Measurements from ENCODE around the gene NELFE. TPM values are rescaled to one million over a fixed set of nuclear protein-coding genes. Genes with fewer than 3 reads are reported as not detected.
A peak's percentile ranks its signal among the peaks of the same experiment; 100 is the strongest.

The NELFE gene
- total RNA-seq, 2 donors from 2014 or later, result 50.3 to 55.6 TPM

DNA sequence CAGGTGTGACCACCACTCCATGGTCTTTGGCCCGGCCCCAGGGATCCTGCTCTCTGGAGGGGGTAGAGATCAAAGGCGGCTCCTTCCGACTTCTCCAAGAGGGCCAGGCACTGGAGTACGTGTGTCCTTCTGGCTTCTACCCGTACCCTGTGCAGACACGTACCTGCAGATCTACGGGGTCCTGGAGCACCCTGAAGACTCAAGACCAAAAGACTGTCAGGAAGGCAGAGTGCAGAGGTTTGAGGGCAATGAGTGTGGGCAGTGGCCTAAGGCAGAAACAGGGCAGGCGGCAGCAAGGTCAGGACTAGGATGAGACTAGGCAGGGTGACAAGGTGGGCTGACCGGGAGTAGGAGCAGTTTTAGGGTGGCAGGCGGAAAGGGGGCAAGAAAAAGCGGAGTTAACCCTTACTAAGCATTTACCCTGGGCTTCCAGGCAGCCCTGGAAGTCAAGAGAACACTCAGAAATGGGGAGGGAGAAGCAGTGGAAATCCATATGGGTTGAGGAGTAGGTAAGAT is 12.3 kb downstream of the NELFE start:
- intact Hi-C loops (cut with DNase I), result no loop called here
- peak overlapping the region; percentile 64 to 65 for H3K9ac ChIP-seq (ENCODE audit: low read depth in 2 of 2, low read length in 2 of 2)

DNA sequence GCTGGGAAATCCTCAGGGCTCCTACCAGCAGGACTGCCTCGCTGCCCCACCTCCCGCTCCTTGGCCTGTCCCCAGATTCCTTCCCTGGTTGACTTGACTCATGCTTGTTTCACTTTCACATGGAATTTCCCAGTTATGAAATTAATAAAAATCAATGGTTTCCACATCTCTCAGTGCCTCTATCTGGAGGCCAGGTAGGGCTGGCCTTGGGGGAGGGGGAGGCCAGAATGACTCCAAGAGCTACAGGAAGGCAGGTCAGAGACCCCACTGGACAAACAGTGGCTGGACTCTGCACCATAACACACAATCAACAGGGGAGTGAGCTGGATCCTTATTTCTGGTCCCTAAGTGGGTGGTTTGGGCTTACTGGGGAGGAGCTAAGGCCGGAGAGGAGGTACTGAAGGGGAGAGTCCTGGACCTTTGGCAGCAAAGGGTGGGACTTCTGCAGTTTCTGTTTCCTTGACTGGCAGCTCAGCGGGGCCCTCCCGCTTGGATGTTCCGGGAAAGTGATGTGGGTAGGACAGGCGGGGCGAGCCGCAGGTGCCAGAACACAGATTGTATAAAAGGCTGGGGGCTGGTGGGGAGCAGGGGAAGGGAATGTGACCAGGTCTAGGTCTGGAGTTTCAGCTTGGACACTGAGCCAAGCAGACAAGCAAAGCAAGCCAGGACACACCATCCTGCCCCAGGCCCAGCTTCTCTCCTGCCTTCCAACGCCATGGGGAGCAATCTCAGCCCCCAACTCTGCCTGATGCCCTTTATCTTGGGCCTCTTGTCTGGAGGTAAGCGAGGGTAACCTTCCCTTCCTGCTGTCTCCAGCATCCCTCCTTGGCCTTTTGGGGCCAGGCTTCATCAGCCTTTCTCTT is 13.0 kb downstream of the NELFE start, which contains the start of gene CFB:
Gene CFB, plus strand, starts transcription at position 589 of the 863 bp plus-strand sequence. Its CDS starts 127 bp downstream, at position 716.
- H3K4me3 ChIP-seq, result peak within 1 kb of the TSS; percentile 23
- H3K27me3 ChIP-seq, result no peaks in the 10 kb centered on the region
- peak within 1 kb of the TSS; percentile 90 for H3K27ac ChIP-seq
- no peaks in the 10 kb centered on the region for H3K9me3 ChIP-seq
- H3K36me3 ChIP-seq, result no peaks in the 10 kb centered on the region
- intact Hi-C loops (cut with DNase I), result no loop called here
- TF ChIP-seq, protein P1, sequence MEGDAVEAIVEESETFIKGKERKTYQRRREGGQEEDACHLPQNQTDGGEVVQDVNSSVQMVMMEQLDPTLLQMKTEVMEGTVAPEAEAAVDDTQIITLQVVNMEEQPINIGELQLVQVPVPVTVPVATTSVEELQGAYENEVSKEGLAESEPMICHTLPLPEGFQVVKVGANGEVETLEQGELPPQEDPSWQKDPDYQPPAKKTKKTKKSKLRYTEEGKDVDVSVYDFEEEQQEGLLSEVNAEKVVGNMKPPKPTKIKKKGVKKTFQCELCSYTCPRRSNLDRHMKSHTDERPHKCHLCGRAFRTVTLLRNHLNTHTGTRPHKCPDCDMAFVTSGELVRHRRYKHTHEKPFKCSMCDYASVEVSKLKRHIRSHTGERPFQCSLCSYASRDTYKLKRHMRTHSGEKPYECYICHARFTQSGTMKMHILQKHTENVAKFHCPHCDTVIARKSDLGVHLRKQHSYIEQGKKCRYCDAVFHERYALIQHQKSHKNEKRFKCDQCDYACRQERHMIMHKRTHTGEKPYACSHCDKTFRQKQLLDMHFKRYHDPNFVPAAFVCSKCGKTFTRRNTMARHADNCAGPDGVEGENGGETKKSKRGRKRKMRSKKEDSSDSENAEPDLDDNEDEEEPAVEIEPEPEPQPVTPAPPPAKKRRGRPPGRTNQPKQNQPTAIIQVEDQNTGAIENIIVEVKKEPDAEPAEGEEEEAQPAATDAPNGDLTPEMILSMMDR (IDR thresholded peaks at IDR 0.05), result no peak
- DNase-seq, result peak; percentile 89
- H3K9ac ChIP-seq (ENCODE audit: low read depth in 2 of 2, low read length in 2 of 2), result peak within 1 kb of the TSS; percentile 64 to 65
- peaks cover 7% of the 10 kb centered on the region for H3K4me1 ChIP-seq

More for the DNA sequence above, 12.3 kb downstream of the NELFE start:
- no peaks in the 10 kb centered on the region for H3K27me3 ChIP-seq
- TF ChIP-seq, protein P1 (IDR thresholded peaks at IDR 0.05), result no peak
- peak overlapping the region; percentile 23 for H3K4me3 ChIP-seq
- DNase-seq, result no peak
- H3K4me1 ChIP-seq, result peaks cover 7% of the 10 kb centered on the region
- H3K27ac ChIP-seq, result peak overlapping the region; percentile 90
- H3K9me3 ChIP-seq, result no peaks in the 10 kb centered on the region
- no peaks in the 10 kb centered on the region for H3K36me3 ChIP-seq

DNA sequence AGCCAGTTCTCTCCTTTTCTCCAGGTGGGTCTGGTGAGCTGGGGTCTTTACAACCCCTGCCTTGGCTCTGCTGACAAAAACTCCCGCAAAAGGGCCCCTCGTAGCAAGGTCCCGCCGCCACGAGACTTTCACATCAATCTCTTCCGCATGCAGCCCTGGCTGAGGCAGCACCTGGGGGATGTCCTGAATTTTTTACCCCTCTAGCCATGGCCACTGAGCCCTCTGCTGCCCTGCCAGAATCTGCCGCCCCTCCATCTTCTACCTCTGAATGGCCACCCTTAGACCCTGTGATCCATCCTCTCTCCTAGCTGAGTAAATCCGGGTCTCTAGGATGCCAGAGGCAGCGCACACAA is 13.6 kb downstream of the NELFE start:
- intact Hi-C loops (cut with DNase I), result no loop called here
- TF ChIP-seq, protein P1 (IDR thresholded peaks at IDR 0.05), result no peak
- peaks cover 7% of the 10 kb centered on the region for H3K4me1 ChIP-seq
- H3K27ac ChIP-seq, result peak overlapping the region; percentile 90
- no peak overlapping the region for H3K4me3 ChIP-seq
- H3K27me3 ChIP-seq, result no peaks in the 10 kb centered on the region
- no peaks in the 10 kb centered on the region for H3K36me3 ChIP-seq
- no peak for DNase-seq
- H3K9me3 ChIP-seq, result no peaks in the 10 kb centered on the region
- peak overlapping the region in 1 of 2 donors; percentile 64 for H3K9ac ChIP-seq (ENCODE audit: low read depth in 2 of 2, low read length in 2 of 2)

DNA sequence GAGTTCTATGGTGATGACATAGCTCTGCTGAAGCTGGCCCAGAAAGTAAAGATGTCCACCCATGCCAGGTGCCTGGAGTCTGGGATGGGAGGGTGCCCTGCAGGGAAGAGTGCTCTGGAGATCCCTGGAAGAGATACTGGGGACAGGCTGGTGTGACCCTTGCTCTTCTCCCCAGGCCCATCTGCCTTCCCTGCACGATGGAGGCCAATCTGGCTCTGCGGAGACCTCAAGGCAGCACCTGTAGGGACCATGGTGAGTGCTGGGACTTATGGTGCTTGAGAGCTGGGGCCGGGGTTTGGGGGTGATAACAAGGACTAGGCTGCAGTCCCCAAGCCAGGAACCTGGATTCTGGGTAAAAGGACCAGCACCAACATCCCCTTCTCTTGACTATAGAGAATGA is 15.0 kb downstream of the NELFE start:
- Histone ChIP-seq H3K4me1 (peaks cover 7% of the 10 kb centered on the region), H3K9me3 (no peaks in the 10 kb centered on the region), H3K9ac (ENCODE audit: low read depth in 2 of 2, low read length in 2 of 2) (no peak overlapping the region), H3K27ac (no peak overlapping the region), H3K4me3 (no peak overlapping the region), H3K27me3 (no peaks in the 10 kb centered on the region), H3K36me3 (no peaks in the 10 kb centered on the region)
- TF ChIP-seq, protein P1 (IDR thresholded peaks at IDR 0.05), result no peak
- DNase-seq, result no peak
- intact Hi-C loops (cut with DNase I), result no loop called here

DNA sequence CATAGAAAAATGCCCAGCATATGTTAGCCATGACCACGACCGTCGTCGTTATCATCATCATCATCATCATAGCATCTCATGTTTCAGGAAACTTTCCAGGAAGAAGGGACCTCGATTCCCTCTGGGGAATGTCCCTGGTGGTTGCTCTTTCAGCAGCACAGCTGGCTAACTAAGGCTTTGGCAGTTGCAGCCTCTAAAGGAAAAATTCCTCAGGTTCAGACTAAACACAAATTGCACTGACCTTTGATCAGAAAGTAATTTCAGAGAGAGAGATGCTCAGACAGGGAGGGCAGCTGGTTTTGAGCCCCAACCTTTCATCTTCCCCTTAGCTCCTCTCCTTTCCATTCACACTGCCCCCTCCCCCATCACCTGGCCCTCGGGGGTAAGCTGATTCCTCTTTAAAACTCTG is 18.5 kb downstream of the NELFE start:
- H3K9me3 ChIP-seq, result no peaks in the 10 kb centered on the region

More for the DNA sequence above, 18.5 kb downstream of the NELFE start:
- intact Hi-C loops (cut with DNase I), result no loop called here
- no peak overlapping the region for H3K9ac ChIP-seq (ENCODE audit: low read depth in 2 of 2, low read length in 2 of 2)
- H3K36me3 ChIP-seq, result no peaks in the 10 kb centered on the region
- no peak overlapping the region for H3K27ac ChIP-seq
- peaks cover 7% of the 10 kb centered on the region for H3K4me1 ChIP-seq
- H3K4me3 ChIP-seq, result no peak overlapping the region
- DNase-seq, result no peak
- TF ChIP-seq, protein P1 (IDR thresholded peaks at IDR 0.05), result no peak
- H3K27me3 ChIP-seq, result no peaks in the 10 kb centered on the region
